Stimulated activated naive CD8-positive, alpha-beta T cell treated with anti-CD3 and anti-CD28 coated beads, Interleukin-15, amount 100 ng/mL, for 72 hours (primary cell): ENCODE data around the gene TMEM143.
"Not testable (repeated sequence)": the region's sequence is repeated elsewhere in the genome, so short reads cannot be mapped to it uniquely, and the experiment has no call there.

Source experiments
- ATAC-seq: fragments of 150-1000 bp; cut with Tn5 transposase; 2 replicates; pipeline ENCODE4 v1.10.0; 2021; ENCODE audit warnings: mild to moderate bottlenecking, moderate library complexity
- DNase-seq, 2 donors: peaks; one replicate each; pipeline ENCODE4 v3.0.0; 2021 to 2022
- H3K27ac Mint-ChIP-seq, 2 donors: one replicate each; pipeline ENCODE4 v1.8.0; 2022; ENCODE audit warnings: mild to moderate bottlenecking in 2 of 2, mixed read lengths in 2 of 2, moderate library complexity in 2 of 2
- H3K27me3 Mint-ChIP-seq: one replicate; pipeline ENCODE4 v1.8.0; 2022; ENCODE audit warnings: mixed read lengths
- H3K4me1 Mint-ChIP-seq: one replicate; pipeline ENCODE4 v1.8.0; 2022; ENCODE audit warnings: mild to moderate bottlenecking, mixed read lengths
- H3K4me3 Mint-ChIP-seq, 2 donors: one replicate each; pipeline ENCODE4 v1.8.0; 2022; ENCODE audit warnings: mild to moderate bottlenecking in 2 of 2, mixed read lengths in 2 of 2, moderate library complexity in 1 of 2
- H3K9me3 Mint-ChIP-seq, 2 donors: one replicate each; pipeline ENCODE4 v1.8.0; 2022; ENCODE audit warnings: mixed read lengths in 2 of 2

The TMEM143 gene

GRCh38 chr19:48303866-48304265 is 59.9 kb downstream of the TMEM143 start:
- no peak for ATAC-seq

DNA sequence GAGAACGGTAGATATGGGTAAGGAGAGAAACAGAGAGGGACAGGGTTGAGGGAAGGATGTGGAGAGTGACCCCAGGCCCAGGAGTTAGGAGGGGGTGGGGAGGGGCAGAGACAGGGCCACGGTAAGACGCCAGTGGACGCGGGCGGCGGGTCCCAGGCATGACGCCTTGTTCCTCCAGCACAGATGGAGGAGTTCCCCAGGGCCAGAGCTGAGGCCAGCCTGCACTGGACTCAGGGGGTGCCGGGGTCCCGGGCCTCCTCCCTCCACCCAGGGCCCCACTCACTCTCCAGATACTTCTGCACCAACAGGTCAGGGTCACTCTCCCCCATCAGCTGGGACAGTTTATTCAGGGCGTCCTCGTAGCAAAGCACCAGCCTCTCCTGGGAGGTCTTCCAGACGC is 60.4 kb downstream of the TMEM143 start:
- ATAC-seq, result no peak
- Mint-ChIP-seq H3K9me3 (no peaks in the 10 kb centered on the region), H3K27me3 (no peaks in the 10 kb centered on the region), H3K27ac (no peak overlapping the region), H3K4me3 (no peak overlapping the region), H3K4me1 (no peaks in the 10 kb centered on the region)
- DNase-seq, result no peak

More at GRCh38 chr19:48303866-48304265, 59.9 kb downstream of the TMEM143 start:
- H3K4me3 Mint-ChIP-seq, result no peak overlapping the region
- H3K27ac Mint-ChIP-seq, result no peak overlapping the region
- no peaks in the 10 kb centered on the region for H3K4me1 Mint-ChIP-seq
- H3K9me3 Mint-ChIP-seq, result no peaks in the 10 kb centered on the region
- no peak for DNase-seq
- H3K27me3 Mint-ChIP-seq, result no peaks in the 10 kb centered on the region

GRCh38 chr19:48302600-48302959 is 61.2 kb downstream of the TMEM143 start:
- Mint-ChIP-seq H3K4me1 (no peaks in the 10 kb centered on the region), H3K27me3 (no peaks in the 10 kb centered on the region), H3K4me3 (no peak overlapping the region), H3K9me3 (no peaks in the 10 kb centered on the region), H3K27ac (no peak overlapping the region)
- ATAC-seq, result no peak
- no peak for DNase-seq

- Mint-ChIP-seq H3K9me3 (no peaks in the 10 kb centered on the region), H3K4me3 (no peak overlapping the region), H3K27me3 (no peaks in the 10 kb centered on the region), H3K4me1 (no peaks in the 10 kb centered on the region), H3K27ac (no peak overlapping the region)
- DNase-seq (no peak), ATAC-seq (no peak)
These were observed 61.7 kb downstream of the TMEM143 start for GRCh38 chr19:48301886-48302599.

DNA sequence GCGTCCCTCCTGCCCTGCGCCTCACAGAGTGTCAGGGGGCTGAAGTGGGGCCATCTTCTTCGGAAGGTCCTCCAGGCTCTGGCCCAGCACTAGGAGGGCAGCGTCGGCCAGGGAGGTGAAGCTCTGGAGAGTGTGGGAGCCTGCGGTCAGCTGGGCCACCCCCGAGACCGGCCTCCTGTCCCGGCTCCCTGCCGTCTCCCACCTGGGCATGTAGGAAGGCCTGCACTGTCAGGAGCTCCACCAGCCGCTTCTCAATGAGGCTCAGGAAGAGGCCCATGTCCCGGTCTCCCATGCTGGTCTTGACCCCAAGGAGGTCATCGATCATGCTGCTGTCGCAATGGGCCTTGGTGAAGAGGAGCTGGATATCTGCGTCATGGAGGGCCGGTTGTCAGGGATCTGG is 65.8 kb downstream of the TMEM143 start:
- no peaks in the 10 kb centered on the region for H3K4me1 Mint-ChIP-seq
- no peaks in the 10 kb centered on the region for H3K9me3 Mint-ChIP-seq
- no peak for DNase-seq
- ATAC-seq, result no peak
- no peaks in the 10 kb centered on the region for H3K27me3 Mint-ChIP-seq
- H3K27ac Mint-ChIP-seq, result peak overlapping the region in 1 of 2 donors; percentile 84
- H3K4me3 Mint-ChIP-seq, result no peak overlapping the region

- H3K27ac Mint-ChIP-seq, result peak overlapping the region in 1 of 2 donors; percentile 75
- H3K4me1 Mint-ChIP-seq, result no peaks in the 10 kb centered on the region
- DNase-seq (no peak), ATAC-seq (no peak)
- no peaks in the 10 kb centered on the region for H3K27me3 Mint-ChIP-seq
- H3K9me3 Mint-ChIP-seq, result no peaks in the 10 kb centered on the region
- no peak overlapping the region for H3K4me3 Mint-ChIP-seq
These were observed 66.6 kb downstream of the TMEM143 start for GRCh38 chr19:48296963-48297734.

DNA sequence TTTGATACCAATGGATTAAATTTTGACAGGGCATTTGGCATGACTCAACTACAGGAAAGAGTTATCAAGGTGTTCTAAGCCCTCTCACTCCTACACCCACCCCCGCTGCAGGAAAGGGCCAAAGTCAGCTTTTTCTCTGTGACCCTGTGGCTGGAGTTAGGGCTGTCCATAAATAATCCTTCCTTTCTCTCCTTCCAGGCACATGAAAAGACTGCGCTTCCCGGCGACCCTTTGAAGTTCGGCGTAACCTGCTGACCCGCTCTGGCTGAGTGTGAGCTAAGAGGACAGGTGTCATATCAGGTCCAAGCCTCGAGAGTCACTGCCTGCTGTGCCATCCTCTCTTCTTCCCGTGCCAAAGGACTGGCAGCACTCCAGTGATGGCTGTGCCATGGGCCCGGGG is 68.3 kb downstream of the TMEM143 start:
- DNase-seq, result no peak

GRCh38 chr19:48292798-48293197 is 70.9 kb downstream of the TMEM143 start:
- no peak for ATAC-seq
- no peaks in the 10 kb centered on the region for H3K9me3 Mint-ChIP-seq
- no peak overlapping the region for H3K4me3 Mint-ChIP-seq
- no peaks in the 10 kb centered on the region for H3K27me3 Mint-ChIP-seq
- no peak for DNase-seq
- peaks cover 7% of the 10 kb centered on the region for H3K4me1 Mint-ChIP-seq
- H3K27ac Mint-ChIP-seq, result peak overlapping the region in 1 of 2 donors; percentile 57

More for the DNA sequence above, 68.3 kb downstream of the TMEM143 start:
- Mint-ChIP-seq H3K4me3 (no peak overlapping the region), H3K9me3 (no peaks in the 10 kb centered on the region), H3K4me1 (peaks cover 7% of the 10 kb centered on the region), H3K27ac (no peak overlapping the region), H3K27me3 (no peaks in the 10 kb centered on the region)
- no peak for ATAC-seq

- peak overlapping the region; percentile 78 to 86 for H3K4me3 Mint-ChIP-seq
- H3K27ac Mint-ChIP-seq, H3K4me1 Mint-ChIP-seq, H3K9me3 Mint-ChIP-seq, DNase-seq, H3K27me3 Mint-ChIP-seq, ATAC-seq: not testable (repeated sequence)
These were observed 72.3 kb downstream of the TMEM143 start for GRCh38 chr19:48291489-48291815.

GRCh38 chr19:48290771-48291488 is 72.8 kb downstream of the TMEM143 start:
- peak overlapping the region; percentile 78 to 86 for H3K4me3 Mint-ChIP-seq
- ATAC-seq, result peak; percentile 69

GRCh38 chr19:48290401-48290770 is 73.4 kb downstream of the TMEM143 start:
- DNase-seq (no peak), ATAC-seq (no peak)
- Mint-ChIP-seq H3K27me3 (no peaks in the 10 kb centered on the region), H3K9me3 (peaks cover 0 to 10% of the 10 kb centered on the region in 2 donors), H3K4me1 (peaks cover 7% of the 10 kb centered on the region), H3K27ac (no peak overlapping the region), H3K4me3 (peak overlapping the region; percentile 15 to 37)

More at GRCh38 chr19:48290771-48291488, 72.8 kb downstream of the TMEM143 start:
- DNase-seq, result peak; percentile 47 to 56
- no peaks in the 10 kb centered on the region for H3K27me3 Mint-ChIP-seq
- peaks cover 0 to 10% of the 10 kb centered on the region in 2 donors for H3K9me3 Mint-ChIP-seq
- peak overlapping the region in 1 of 2 donors; percentile 58 for H3K27ac Mint-ChIP-seq
- peaks cover 7% of the 10 kb centered on the region for H3K4me1 Mint-ChIP-seq

GRCh38 chr19:48287748-48288147 is 76.0 kb downstream of the TMEM143 start:
- no peak for DNase-seq
- H3K27ac Mint-ChIP-seq, result no peak overlapping the region
- H3K27me3 Mint-ChIP-seq, result no peaks in the 10 kb centered on the region

GRCh38 chr19:48284896-48285295 is 78.8 kb downstream of the TMEM143 start:
- no peak for DNase-seq
- Mint-ChIP-seq H3K27ac (no peak overlapping the region), H3K4me1 (no peaks in the 10 kb centered on the region), H3K9me3 (peaks cover 0 to 10% of the 10 kb centered on the region in 2 donors), H3K27me3 (no peaks in the 10 kb centered on the region), H3K4me3 (no peak overlapping the region)
- ATAC-seq, result no peak

More at GRCh38 chr19:48287748-48288147, 76.0 kb downstream of the TMEM143 start:
- no peak for ATAC-seq
- H3K9me3 Mint-ChIP-seq, result peaks cover 0 to 10% of the 10 kb centered on the region in 2 donors
- H3K4me1 Mint-ChIP-seq, result peaks cover 7% of the 10 kb centered on the region
- H3K4me3 Mint-ChIP-seq, result no peak overlapping the region

DNA sequence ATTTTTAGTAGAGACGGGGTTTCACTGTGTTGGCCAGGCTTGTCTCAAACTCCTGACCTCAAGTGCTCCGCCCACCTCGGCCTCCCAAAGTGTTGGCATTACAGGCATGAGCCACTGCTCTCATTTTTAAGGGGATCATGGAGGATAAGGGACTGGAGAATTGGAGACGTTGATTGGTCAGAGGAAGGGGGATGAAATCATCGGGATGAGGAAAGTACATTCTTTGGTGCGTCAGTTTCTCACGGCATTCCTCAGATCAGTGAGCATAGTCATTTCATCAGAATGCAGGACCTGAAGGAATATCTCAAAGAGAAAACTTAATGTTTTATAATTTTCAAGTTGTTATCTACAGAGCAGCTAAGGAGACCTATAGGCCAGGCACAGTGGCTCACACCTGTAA is 79.8 kb downstream of the TMEM143 start:
- H3K9me3 Mint-ChIP-seq, result peaks cover 0 to 10% of the 10 kb centered on the region in 2 donors
- ATAC-seq (no peak), DNase-seq (no peak)
- H3K4me1 Mint-ChIP-seq, result peaks cover 5% of the 10 kb centered on the region
- H3K4me3 Mint-ChIP-seq, result no peak overlapping the region
- H3K27me3 Mint-ChIP-seq, result no peaks in the 10 kb centered on the region
- H3K27ac Mint-ChIP-seq, result no peak overlapping the region
